H9 (cell line): ENCODE data around the gene ERP27. TPM values are rescaled to one million over a fixed set of nuclear protein-coding genes. Genes with fewer than 3 reads are reported as not detected.

Source experiments
- DNase-seq: peaks from one replicate; pipeline ENCODE4 v3.0.0-alpha.2; 2017
- H2AFZ ChIP-seq: one replicate; pipeline ENCODE4 v1.6.1; 2013; ENCODE audit warnings: mild to moderate bottlenecking, low read length, control low read depth, moderate library complexity
- H2AK5ac ChIP-seq: 2 replicates; pipeline ENCODE4 v1.6.1; 2013; ENCODE audit warnings: low read length, control low read depth, mixed read lengths; ENCODE audit not compliant: insufficient read length
- H2BK120ac ChIP-seq: one replicate; pipeline ENCODE4 v1.6.1; 2013; ENCODE audit warnings: low read depth, mild to moderate bottlenecking, low read length, control low read depth, inconsistent platforms; ENCODE audit not compliant: poor library complexity, severe bottlenecking
- H2BK12ac ChIP-seq: 2 replicates; pipeline ENCODE4 v1.6.1; 2013; ENCODE audit warnings: low read length, control low read depth, mixed read lengths, low read depth; ENCODE audit not compliant: insufficient read length
- H2BK15ac ChIP-seq: 2 replicates; pipeline ENCODE4 v1.6.1; 2013; ENCODE audit warnings: low read depth, low read length, control low read depth
- H2BK20ac ChIP-seq: one replicate; pipeline ENCODE4 v1.6.1; 2013; ENCODE audit warnings: low read depth, mild to moderate bottlenecking, low read length, control low read depth, inconsistent platforms; ENCODE audit not compliant: poor library complexity, severe bottlenecking
- H2BK5ac ChIP-seq: 2 replicates; pipeline ENCODE4 v1.6.1; 2013; ENCODE audit warnings: low read length, control low read depth, mixed read lengths; ENCODE audit not compliant: insufficient read length
- H3K14ac ChIP-seq: 2 replicates; pipeline ENCODE4 v1.6.1; 2013; ENCODE audit warnings: low read length, control low read depth; ENCODE audit not compliant: insufficient read depth
- H3K18ac ChIP-seq: 2 replicates; pipeline ENCODE4 v1.6.1; 2013; ENCODE audit warnings: low read depth, mild to moderate bottlenecking, mixed read lengths, low read length, control low read depth; ENCODE audit not compliant: insufficient read length
- H3K23ac ChIP-seq: 2 replicates; pipeline ENCODE4 v1.6.1; 2013; ENCODE audit warnings: low read length, control low read depth, mixed read lengths, low read depth; ENCODE audit not compliant: insufficient read length
- H3K23me2 ChIP-seq: 2 replicates; pipeline ENCODE4 v1.6.1; 2013; ENCODE audit warnings: low read depth, mild to moderate bottlenecking, mixed read lengths, low read length, control low read depth; ENCODE audit not compliant: insufficient read length, poor library complexity, severe bottlenecking
- H3K27ac ChIP-seq: 2 replicates; pipeline ENCODE4 v1.5.1; 2013; ENCODE audit warnings: low read length, control low read depth, mixed read lengths, low read depth; ENCODE audit not compliant: insufficient read length
- H3K27me3 ChIP-seq: 2 replicates; pipeline ENCODE4 v1.6.1; 2013; ENCODE audit warnings: low read length, control low read depth, inconsistent platforms; ENCODE audit not compliant: insufficient read depth
- H3K4ac ChIP-seq: 2 replicates; pipeline ENCODE4 v1.6.1; 2013; ENCODE audit warnings: low read depth, mild to moderate bottlenecking, control low read depth, inconsistent platforms, low read length, moderate library complexity
- H3K4me1 ChIP-seq: 2 replicates; pipeline ENCODE4 v1.6.1; 2013; ENCODE audit warnings: low read length, control low read depth, inconsistent platforms; ENCODE audit not compliant: insufficient read depth
- H3K4me2 ChIP-seq: 2 replicates; pipeline ENCODE4 v1.6.1; 2013; ENCODE audit warnings: low read length, control low read depth, mixed read lengths; ENCODE audit not compliant: insufficient read length, insufficient read depth
- H3K56ac ChIP-seq: 2 replicates; pipeline ENCODE4 v1.6.1; 2013; ENCODE audit warnings: low read depth, mild to moderate bottlenecking, mixed read lengths, low read length, control low read depth; ENCODE audit not compliant: insufficient read length
- H3K79me1 ChIP-seq: 2 replicates; pipeline ENCODE4 v1.6.1; 2013; ENCODE audit warnings: low read depth, mild to moderate bottlenecking, moderate library complexity, low read length, control low read depth, inconsistent platforms; ENCODE audit not compliant: insufficient read depth, poor library complexity, severe bottlenecking
- H3K79me2 ChIP-seq: 2 replicates; pipeline ENCODE4 v1.6.1; 2013; ENCODE audit warnings: low read length, control low read depth, inconsistent platforms; ENCODE audit not compliant: insufficient read depth
- H3K9ac ChIP-seq: 2 replicates; pipeline ENCODE4 v1.6.1; 2013; ENCODE audit warnings: low read length, control low read depth, mixed read lengths; ENCODE audit not compliant: insufficient read length; ENCODE audit errors: extremely low read depth
- H3K9me3 ChIP-seq: one replicate; pipeline ENCODE4 v1.6.1; 2013; ENCODE audit warnings: low read depth, low read length, inconsistent platforms; ENCODE audit not compliant: control insufficient read depth
- H3T11ph ChIP-seq: one replicate; pipeline ENCODE4 v1.6.1; 2013; ENCODE audit warnings: mild to moderate bottlenecking, low read length, control low read depth, inconsistent platforms
- H4K20me1 ChIP-seq: one replicate; pipeline ENCODE4 v1.6.1; 2013; ENCODE audit not compliant: control insufficient read depth, insufficient read length, insufficient read depth
- H4K5ac ChIP-seq: 2 replicates; pipeline ENCODE4 v1.6.1; 2013; ENCODE audit warnings: low read depth, mild to moderate bottlenecking, mixed read lengths, low read length, control low read depth; ENCODE audit not compliant: insufficient read length
- H4K8ac ChIP-seq: replicated peaks from 2 replicates; pipeline ENCODE4 v1.6.1; 2013; ENCODE audit warnings: low read length, control low read depth, mixed read lengths, low read depth; ENCODE audit not compliant: insufficient read length
- H4K91ac ChIP-seq: 2 replicates; pipeline ENCODE4 v1.6.1; 2013; ENCODE audit warnings: low read depth, mild to moderate bottlenecking, moderate library complexity, mixed read lengths, low read length, control low read depth; ENCODE audit not compliant: insufficient read length
- H3K27ac Mint-ChIP-seq, 3 experiments: 2 replicates in 2 of 3; 3 replicates in 1 of 3; pipeline ENCODE4 v1.8.0; 2020 to 2021; ENCODE audit warnings: mixed read lengths in 3 of 3, mild to moderate bottlenecking in 1 of 3, moderate library complexity in 1 of 3
- H3K27me3 Mint-ChIP-seq: 2 replicates; pipeline ENCODE4 v1.8.0; 2021; ENCODE audit warnings: low read depth, mild to moderate bottlenecking, moderate library complexity, mixed read lengths
- H3K36me3 Mint-ChIP-seq, 3 experiments: 2 replicates in 2 of 3; 3 replicates in 1 of 3; pipeline ENCODE4 v1.8.0; 2020 to 2021; ENCODE audit warnings: low read depth in 3 of 3, mixed read lengths in 3 of 3; ENCODE audit not compliant: insufficient read depth in 1 of 3
- H3K4me1 Mint-ChIP-seq, 2 experiments: 2 replicates each; pipeline ENCODE4 v1.8.0; 2020; ENCODE audit warnings: mixed read lengths in 2 of 2
- H3K4me3 Mint-ChIP-seq, 2 experiments: 2 replicates in 1 of 2; 3 replicates in 1 of 2; pipeline ENCODE4 v1.8.0; 2020 to 2021; ENCODE audit warnings: mild to moderate bottlenecking in 2 of 2, mixed read lengths in 2 of 2, moderate library complexity in 1 of 2
- H3K9me3 Mint-ChIP-seq, 2 experiments: 2 replicates in 1 of 2; 3 replicates in 1 of 2; pipeline ENCODE4 v1.8.0; 2020; ENCODE audit warnings: mild to moderate bottlenecking in 2 of 2, mixed read lengths in 2 of 2, moderate library complexity in 1 of 2
- CTCF ChIP-seq: fragments of 200-600 bp; sonication (generic); conservative IDR thresholded peaks from 3 replicates; pipeline ENCODE4 v1.8.0; 2021; ENCODE audit warnings: antibody characterized with exemption, mild to moderate bottlenecking
- WGBS: extraction: QIAGEN DNeasy Blood & Tissue Kit; methylation state at CpG from one replicate; pipeline ENCODE4 v1.1.7; 2013; ENCODE audit warnings: missing lambda C conversion rate, low lambda C conversion rate, mixed read lengths; ENCODE audit not compliant: insufficient read length; ENCODE audit errors: extremely low coverage; 5-methylcytosine and 5-hydroxymethylcytosine counted together
- total RNA-seq: library from RNA; stranded (reverse); gene quantifications from 2 replicates; pipeline ENCODE4 v1.2.1, GENCODE V29; 2021

Gene ERP27
- total RNA-seq, 1 experiment from 2014 or later, result not detected

GRCh38 chr12:14968478-14968877 is 30.1 kb upstream of the ERP27 start:
- no peaks in the 10 kb centered on the region for H3K79me2 ChIP-seq
- no peaks in the 10 kb centered on the region; a peak in 1 of 4 replicates for H3K4me1 Mint-ChIP-seq
- no peak overlapping the region for H4K8ac ChIP-seq
- H3K9me3 ChIP-seq, result no peaks in the 10 kb centered on the region
- no peak overlapping the region for H2BK5ac ChIP-seq
- no peak overlapping the region for H3K27ac ChIP-seq
- no peaks in the 10 kb centered on the region for H4K20me1 ChIP-seq
- no peak overlapping the region for H3K18ac ChIP-seq
- no peak overlapping the region for H3K56ac ChIP-seq
- no peak overlapping the region for H4K91ac ChIP-seq
- no peak overlapping the region for H2AFZ ChIP-seq
- H3T11ph ChIP-seq, result no peak overlapping the region
- no peak overlapping the region for H2BK120ac ChIP-seq
- H3K4me2 ChIP-seq, result no peak overlapping the region
- no peak overlapping the region for H3K14ac ChIP-seq
- no peak overlapping the region for H3K23ac ChIP-seq
- no peaks in the 10 kb centered on the region for H3K23me2 ChIP-seq
- no CpG with 5 or more reads among the region's 3 CpGs for WGBS
- no peak for DNase-seq
- no peak overlapping the region for H2BK15ac ChIP-seq
- no peaks in the 10 kb centered on the region for H3K27me3 Mint-ChIP-seq
- H2AK5ac ChIP-seq, result no peak overlapping the region
- H3K4ac ChIP-seq, result no peak overlapping the region
- H3K79me1 ChIP-seq, result no peaks in the 10 kb centered on the region
- H2BK20ac ChIP-seq, result no peak overlapping the region
- H3K4me3 Mint-ChIP-seq, result no peak overlapping the region
- no peak overlapping the region for H3K9ac ChIP-seq
- no peaks in the 10 kb centered on the region for H3K9me3 Mint-ChIP-seq
- H4K5ac ChIP-seq, result no peak overlapping the region
- TF ChIP-seq CTCF, result no peak
- no peaks in the 10 kb centered on the region for H3K36me3 Mint-ChIP-seq
- H3K4me1 ChIP-seq, result no peaks in the 10 kb centered on the region
- no peaks in the 10 kb centered on the region for H3K27me3 ChIP-seq
- H3K27ac Mint-ChIP-seq, result no peak overlapping the region
- H2BK12ac ChIP-seq, result no peak overlapping the region
